ENCODE measurements around the gene VBP1. TPM values are rescaled to one million over a fixed set of nuclear protein-coding genes. Genes with fewer than 3 reads are reported as not detected.

Gene VBP1
- total RNA-seq, 1 experiment from 2014 or later = 83.5 TPM

DNA sequence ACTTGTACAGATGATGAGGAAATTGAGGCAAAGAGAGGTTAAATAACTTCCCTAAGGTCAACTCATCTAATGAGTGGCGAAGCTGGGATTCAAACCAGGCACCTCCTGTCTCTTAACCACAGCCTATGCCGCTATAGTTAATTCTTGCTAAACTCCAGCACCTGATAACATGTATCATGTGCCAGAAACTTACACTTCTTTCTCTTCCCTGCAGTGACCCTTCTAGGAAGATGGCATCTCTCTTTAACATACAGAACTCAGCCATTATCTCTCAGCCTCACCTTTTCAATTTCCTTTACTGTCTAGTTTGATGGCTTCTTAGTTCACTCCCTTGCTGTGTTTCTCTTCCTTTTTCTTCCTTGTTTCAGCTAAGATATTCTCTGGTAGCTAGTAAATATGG, 2.5 kb downstream of the VBP1 start:
- no peak overlapping the region for H2BK15ac ChIP-seq (ENCODE audit: low read depth, low read length)
- no peak overlapping the region for H3K4me3 Mint-ChIP-seq

More for the DNA sequence above, 2.5 kb downstream of the VBP1 start:
- Histone ChIP-seq H2BK5ac (ENCODE audit: insufficient read length, low read length) (no peak overlapping the region), H3K4ac (ENCODE audit: low read depth, low read length) (no peak overlapping the region), H2BK20ac (ENCODE audit: low read depth, low read length, poor library complexity, severe bottlenecking) (no peak overlapping the region), H2BK12ac (ENCODE audit: insufficient read length, low read depth, low read length) (no peak overlapping the region), H2AK5ac (ENCODE audit: insufficient read length, low read length) (no peak overlapping the region), H4K5ac (ENCODE audit: insufficient read length, low read depth, low read length) (no peak overlapping the region), H3K18ac (ENCODE audit: insufficient read length, low read depth, low read length) (no peak overlapping the region), H3K27me3 (ENCODE audit: insufficient read depth, low read length) (no peaks in the 10 kb centered on the region), H3K14ac (ENCODE audit: insufficient read depth, low read length) (no peak overlapping the region), H3K4me2 (ENCODE audit: insufficient read depth, insufficient read length, low read length) (no peak overlapping the region), H3K23ac (ENCODE audit: insufficient read length, low read depth, low read length) (no peak overlapping the region), H4K8ac (replicated peaks; ENCODE audit: insufficient read length, low read depth, low read length) (no peak overlapping the region), H4K91ac (ENCODE audit: insufficient read length, low read depth, low read length) (no peak overlapping the region), H3K9me3 (ENCODE audit: control insufficient read depth, low read depth, low read length) (peaks cover 25% of the 10 kb centered on the region), H2AFZ (ENCODE audit: low read length) (no peak overlapping the region), H4K20me1 (ENCODE audit: control insufficient read depth, insufficient read depth, insufficient read length) (no peaks in the 10 kb centered on the region), H3K4me1 (ENCODE audit: insufficient read depth, low read length) (no peaks in the 10 kb centered on the region), H2BK120ac (ENCODE audit: low read depth, low read length, poor library complexity, severe bottlenecking) (no peak overlapping the region), H3K56ac (ENCODE audit: insufficient read length, low read depth, low read length) (no peak overlapping the region), H3K23me2 (ENCODE audit: insufficient read length, low read depth, low read length, poor library complexity, severe bottlenecking) (peaks cover 3% of the 10 kb centered on the region), H3K27ac (ENCODE audit: insufficient read length, low read depth, low read length) (no peak overlapping the region), H3K79me2 (ENCODE audit: insufficient read depth, low read length) (peaks cover 7% of the 10 kb centered on the region), H3K9ac (ENCODE audit: extremely low read depth, insufficient read length, low read length) (no peak overlapping the region), H3K79me1 (ENCODE audit: insufficient read depth, low read depth, low read length, poor library complexity, severe bottlenecking) (no peaks in the 10 kb centered on the region), H3T11ph (ENCODE audit: low read length) (no peak overlapping the region)
- TF ChIP-seq, protein P1, sequence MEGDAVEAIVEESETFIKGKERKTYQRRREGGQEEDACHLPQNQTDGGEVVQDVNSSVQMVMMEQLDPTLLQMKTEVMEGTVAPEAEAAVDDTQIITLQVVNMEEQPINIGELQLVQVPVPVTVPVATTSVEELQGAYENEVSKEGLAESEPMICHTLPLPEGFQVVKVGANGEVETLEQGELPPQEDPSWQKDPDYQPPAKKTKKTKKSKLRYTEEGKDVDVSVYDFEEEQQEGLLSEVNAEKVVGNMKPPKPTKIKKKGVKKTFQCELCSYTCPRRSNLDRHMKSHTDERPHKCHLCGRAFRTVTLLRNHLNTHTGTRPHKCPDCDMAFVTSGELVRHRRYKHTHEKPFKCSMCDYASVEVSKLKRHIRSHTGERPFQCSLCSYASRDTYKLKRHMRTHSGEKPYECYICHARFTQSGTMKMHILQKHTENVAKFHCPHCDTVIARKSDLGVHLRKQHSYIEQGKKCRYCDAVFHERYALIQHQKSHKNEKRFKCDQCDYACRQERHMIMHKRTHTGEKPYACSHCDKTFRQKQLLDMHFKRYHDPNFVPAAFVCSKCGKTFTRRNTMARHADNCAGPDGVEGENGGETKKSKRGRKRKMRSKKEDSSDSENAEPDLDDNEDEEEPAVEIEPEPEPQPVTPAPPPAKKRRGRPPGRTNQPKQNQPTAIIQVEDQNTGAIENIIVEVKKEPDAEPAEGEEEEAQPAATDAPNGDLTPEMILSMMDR (conservative IDR thresholded peaks at IDR 0.05) = no peak
- peaks cover 26 to 38% (median 27%) of the 10 kb centered on the region in 3 experiments for H3K36me3 Mint-ChIP-seq (ENCODE audit: insufficient read depth in 1 of 3, low read depth in 3 of 3)
- no CpG with 5 or more reads among the region's 2 CpGs for WGBS (ENCODE audit: extremely low coverage, insufficient read length, low lambda C conversion rate)
- no peak for DNase-seq
- H3K27ac Mint-ChIP-seq = no peak overlapping the region
- H3K27me3 Mint-ChIP-seq (ENCODE audit: low read depth) = no peaks in the 10 kb centered on the region
- peaks cover 8 to 13% of the 10 kb centered on the region in 2 experiments; a peak in 2 of 4 replicates for H3K4me1 Mint-ChIP-seq
- H3K9me3 Mint-ChIP-seq = peaks cover 58 to 69% of the 10 kb centered on the region in 2 experiments
